DND-41 (cell line): ENCODE results near the gene TPM1.

Experiments
- ATAC-seq: fragments of 200-7000 bp; cut with Tn5 transposase; 3 replicates; pipeline ENCODE4 v1.9.1; 2021; ENCODE audit warnings: low read depth; ENCODE audit not compliant: insufficient read depth
- DNase-seq: peaks from one replicate; pipeline ENCODE4 v3.0.0-alpha.2; 2020
- H2AFZ ChIP-seq: 2 replicates; pipeline ENCODE4 v1.6.0; 2012; ENCODE audit warnings: low read depth, low read length
- H3K27ac ChIP-seq: 2 replicates; pipeline ENCODE4 v1.5.1; 2012; ENCODE audit warnings: low read length, inconsistent platforms
- H3K27me3 ChIP-seq: fragments of 200-600 bp; sonication (generic); 2 replicates; pipeline ENCODE4 v1.6.0; 2012; ENCODE audit warnings: low read length, mild to moderate bottlenecking, inconsistent platforms; ENCODE audit not compliant: insufficient read depth, poor library complexity
- H3K36me3 ChIP-seq: 2 replicates; pipeline ENCODE4 v1.5.1; 2012; ENCODE audit warnings: low read length, inconsistent platforms; ENCODE audit not compliant: insufficient read depth
- H3K4me1 ChIP-seq: 2 replicates; pipeline ENCODE4 v1.5.1; 2012; ENCODE audit warnings: mild to moderate bottlenecking, low read length; ENCODE audit not compliant: insufficient read depth
- H3K4me2 ChIP-seq: 2 replicates; pipeline ENCODE4 v1.6.0; 2012; ENCODE audit warnings: mild to moderate bottlenecking, moderate library complexity, low read length, inconsistent platforms; ENCODE audit not compliant: insufficient read depth
- H3K4me3 ChIP-seq, 2 experiments: fragments of 200-600 bp in 1 of 2; shearing (Covaris generic) in 1 of 2; 2 replicates each; pipeline ENCODE4 v1.5.1; 2012 to 2016; ENCODE audit warnings: inconsistent platforms in 2 of 2, low read length in 2 of 2, mild to moderate bottlenecking in 2 of 2, low read depth in 1 of 2, moderate library complexity in 1 of 2
- H3K79me2 ChIP-seq: 2 replicates; pipeline ENCODE4 v1.6.0; 2012; ENCODE audit warnings: low read length, inconsistent platforms; ENCODE audit not compliant: insufficient read depth
- H3K9ac ChIP-seq: 2 replicates; pipeline ENCODE4 v1.6.0; 2012; ENCODE audit warnings: low read depth, mild to moderate bottlenecking, inconsistent platforms, low read length, moderate library complexity
- H3K9me3 ChIP-seq: 2 replicates; pipeline ENCODE4 v1.5.1; 2012; ENCODE audit warnings: low read length, moderate library complexity, mild to moderate bottlenecking, inconsistent platforms; ENCODE audit not compliant: insufficient read depth, severe bottlenecking
- H4K20me1 ChIP-seq: 2 replicates; pipeline ENCODE4 v1.6.0; 2012; ENCODE audit warnings: low read length; ENCODE audit not compliant: insufficient read depth
- EZH2 ChIP-seq: IDR thresholded peaks from 3 replicates; pipeline ENCODE4 v1.6.1; 2012; ENCODE audit warnings: borderline replicate concordance, low read depth, mild to moderate bottlenecking, moderate library complexity, low read length, inconsistent platforms; ENCODE audit not compliant: severe bottlenecking
- TF ChIP-seq, protein P1 (sequence below): IDR thresholded peaks from 2 replicates; pipeline ENCODE4 v1.5.1; 2012; ENCODE audit warnings: borderline replicate concordance, low read length, moderate library complexity, mild to moderate bottlenecking; ENCODE audit not compliant: poor library complexity, severe bottlenecking; ENCODE audit errors: extremely low read depth

The TPM1 gene

DNA sequence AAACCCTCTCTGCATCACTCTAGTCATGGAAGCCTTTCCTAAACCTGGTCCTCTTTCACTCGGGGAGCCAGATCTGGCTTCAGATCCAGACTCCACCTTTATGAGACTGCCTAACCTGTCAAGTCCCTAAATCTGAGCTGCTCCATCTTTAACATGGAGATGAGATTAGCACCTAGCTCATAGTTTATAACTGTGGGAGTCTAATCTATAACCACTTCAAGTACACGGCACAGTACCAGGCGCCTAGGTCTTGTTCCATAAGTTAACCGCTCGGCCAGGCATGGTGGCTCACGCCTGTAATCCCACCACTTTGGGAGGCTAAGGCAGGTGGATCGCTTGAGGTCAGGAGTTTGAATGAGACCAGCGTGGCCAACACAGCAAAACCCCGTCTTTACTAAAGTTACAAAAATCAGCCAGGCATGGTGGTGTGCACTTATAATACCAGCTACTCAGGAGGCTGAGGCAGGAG is 30.3 kb downstream of the TPM1 start:
- H3K4me2 ChIP-seq = no peak overlapping the region
- no peaks in the 10 kb centered on the region for H3K27me3 ChIP-seq
- DNase-seq (no peak), ATAC-seq (no peak)
- no peak overlapping the region for H3K4me3 ChIP-seq
- no peaks in the 10 kb centered on the region for H4K20me1 ChIP-seq
- H3K4me1 ChIP-seq = no peaks in the 10 kb centered on the region
- H3K79me2 ChIP-seq = no peaks in the 10 kb centered on the region
- H3K9ac ChIP-seq = no peak overlapping the region
- TF ChIP-seq, protein P1, sequence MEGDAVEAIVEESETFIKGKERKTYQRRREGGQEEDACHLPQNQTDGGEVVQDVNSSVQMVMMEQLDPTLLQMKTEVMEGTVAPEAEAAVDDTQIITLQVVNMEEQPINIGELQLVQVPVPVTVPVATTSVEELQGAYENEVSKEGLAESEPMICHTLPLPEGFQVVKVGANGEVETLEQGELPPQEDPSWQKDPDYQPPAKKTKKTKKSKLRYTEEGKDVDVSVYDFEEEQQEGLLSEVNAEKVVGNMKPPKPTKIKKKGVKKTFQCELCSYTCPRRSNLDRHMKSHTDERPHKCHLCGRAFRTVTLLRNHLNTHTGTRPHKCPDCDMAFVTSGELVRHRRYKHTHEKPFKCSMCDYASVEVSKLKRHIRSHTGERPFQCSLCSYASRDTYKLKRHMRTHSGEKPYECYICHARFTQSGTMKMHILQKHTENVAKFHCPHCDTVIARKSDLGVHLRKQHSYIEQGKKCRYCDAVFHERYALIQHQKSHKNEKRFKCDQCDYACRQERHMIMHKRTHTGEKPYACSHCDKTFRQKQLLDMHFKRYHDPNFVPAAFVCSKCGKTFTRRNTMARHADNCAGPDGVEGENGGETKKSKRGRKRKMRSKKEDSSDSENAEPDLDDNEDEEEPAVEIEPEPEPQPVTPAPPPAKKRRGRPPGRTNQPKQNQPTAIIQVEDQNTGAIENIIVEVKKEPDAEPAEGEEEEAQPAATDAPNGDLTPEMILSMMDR = no peak
- no peak for TF ChIP-seq EZH2
- H3K27ac ChIP-seq = no peak overlapping the region
- H3K9me3 ChIP-seq = no peaks in the 10 kb centered on the region
- H3K36me3 ChIP-seq = no peaks in the 10 kb centered on the region
- H2AFZ ChIP-seq = no peak overlapping the region

DNA sequence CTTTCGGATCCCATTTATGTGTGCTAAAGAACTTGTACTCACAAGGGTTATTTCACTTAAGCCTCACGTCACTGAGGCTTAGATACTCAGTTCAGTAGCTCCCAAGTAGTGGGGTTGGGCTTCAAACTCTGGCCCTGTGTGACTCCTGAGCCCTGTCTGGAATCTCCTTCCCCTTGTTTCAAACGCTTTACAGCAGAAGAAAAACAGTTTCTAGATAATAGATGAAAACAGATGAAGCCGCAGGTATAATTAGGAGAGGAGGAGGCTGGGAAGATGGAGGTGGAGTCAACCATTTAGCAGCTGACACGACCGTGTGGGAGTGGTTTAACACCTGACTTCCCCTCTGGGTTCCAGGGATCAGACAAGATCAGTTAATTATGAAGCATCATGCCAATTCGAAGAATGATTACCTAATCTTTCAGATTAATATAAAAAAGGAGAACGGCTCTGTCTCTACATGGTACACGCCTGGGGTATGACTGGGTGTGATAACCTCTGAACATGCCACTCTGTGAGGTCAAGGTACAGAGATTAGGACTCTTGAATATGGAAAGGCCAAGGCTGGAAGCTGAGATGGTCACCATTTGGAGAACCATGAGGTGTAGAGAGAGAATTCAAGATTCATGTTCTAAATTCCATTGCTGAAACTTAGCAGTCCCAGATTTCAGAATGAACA is 31.1 kb downstream of the TPM1 start:
- Histone ChIP-seq H3K4me1 (no peaks in the 10 kb centered on the region), H3K27me3 (no peaks in the 10 kb centered on the region), H4K20me1 (no peaks in the 10 kb centered on the region), H3K27ac (no peak overlapping the region), H2AFZ (no peak overlapping the region), H3K79me2 (no peaks in the 10 kb centered on the region), H3K36me3 (no peaks in the 10 kb centered on the region), H3K9me3 (no peaks in the 10 kb centered on the region), H3K4me2 (no peak overlapping the region), H3K4me3 (no peak overlapping the region), H3K9ac (no peak overlapping the region)
- TF ChIP-seq EZH2 = no peak
- TF ChIP-seq, protein P1 = no peak
- ATAC-seq (no peak), DNase-seq (no peak)

DNA sequence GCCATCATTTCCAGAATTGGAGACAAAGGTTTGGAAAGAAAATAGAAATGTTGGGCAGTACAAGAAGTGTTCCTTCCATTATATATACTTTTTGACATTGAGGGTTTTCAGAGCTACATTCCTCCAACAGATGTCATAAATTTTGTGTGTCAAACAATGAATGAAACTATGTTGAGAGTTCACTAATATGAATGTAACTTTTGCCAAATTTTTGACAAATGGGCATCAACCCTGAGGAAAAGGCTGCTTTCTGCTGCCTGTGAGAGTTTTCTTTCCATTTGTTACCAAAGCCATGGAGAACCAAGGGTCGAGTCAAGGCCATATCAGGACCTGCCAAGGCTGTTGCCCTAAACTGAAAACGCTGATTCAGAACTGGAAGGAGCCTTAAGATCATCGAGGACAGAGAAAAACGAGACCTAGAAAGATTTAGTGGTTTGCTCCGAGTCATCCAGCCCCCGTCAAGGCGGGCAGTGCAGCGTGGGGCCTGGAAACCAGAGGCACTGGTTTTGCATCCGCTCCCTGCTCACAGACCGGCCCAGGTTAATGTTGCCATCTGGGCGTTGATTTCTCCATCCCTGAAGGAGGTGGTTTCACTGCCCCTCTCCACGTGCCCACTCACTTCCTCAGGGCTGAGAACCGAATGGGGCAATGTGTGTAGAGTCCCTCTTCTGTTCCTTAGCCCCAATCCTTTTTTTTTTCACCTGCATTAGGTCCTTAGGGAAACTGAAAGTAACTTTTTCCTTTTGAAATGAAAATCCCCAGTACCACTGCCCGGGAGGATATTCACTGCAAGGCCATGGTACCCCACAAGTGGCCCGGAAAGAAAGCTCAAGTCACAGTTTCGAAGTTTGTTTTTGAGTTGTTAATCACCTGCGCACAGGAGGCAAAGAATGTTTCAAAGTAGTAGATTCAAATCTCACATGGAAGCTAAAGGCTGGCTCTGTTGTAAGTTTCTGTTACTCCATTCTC is 32.8 kb downstream of the TPM1 start:
- H3K4me2 ChIP-seq = no peak overlapping the region
- no peaks in the 10 kb centered on the region for H3K79me2 ChIP-seq
- H3K36me3 ChIP-seq = no peaks in the 10 kb centered on the region
- no peaks in the 10 kb centered on the region for H3K4me1 ChIP-seq
- H3K9ac ChIP-seq = no peak overlapping the region
- H2AFZ ChIP-seq = no peak overlapping the region
- H3K27ac ChIP-seq = no peak overlapping the region
- H3K9me3 ChIP-seq = no peaks in the 10 kb centered on the region
- H3K27me3 ChIP-seq = no peaks in the 10 kb centered on the region
- H3K4me3 ChIP-seq = no peak overlapping the region
- ATAC-seq (no peak), DNase-seq (no peak)
- no peaks in the 10 kb centered on the region for H4K20me1 ChIP-seq
- no peak for TF ChIP-seq EZH2
- TF ChIP-seq, protein P1 = no peak
